Measurements from ENCODE around the gene RAB6D. TPM values are rescaled to one million over a fixed set of nuclear protein-coding genes. Genes with fewer than 3 reads are reported as not detected.
"Not testable (repeated sequence)": the region's sequence is repeated elsewhere in the genome, so short reads cannot be mapped to it uniquely, and the experiment has no call there.

Gene RAB6D
- total RNA-seq, 2 donors from 2014 or later, result not detected

GRCh38 chr2:131311001-131311400 lies 53.0 kb downstream of the RAB6D start:
- H3K36me3 Mint-ChIP-seq; DNase-seq (ENCODE audit: low spot score in 2 of 2); ATAC-seq; H3K27ac Mint-ChIP-seq; H3K9me3 Mint-ChIP-seq: not testable (repeated sequence)

Other genes starting within 250 kb of the RAB6D start
- gene POTEE, start 154.6 kb downstream of the RAB6D start, total RNA-seq, result under 1 TPM; 0.60 to 0.66 TPM
- gene TUBA3D, start 112.0 kb upstream of the RAB6D start, total RNA-seq, result not detected
- gene MZT2A, start 128.2 kb upstream of the RAB6D start, total RNA-seq, result 100 to 1,000 TPM in 1 of 2 donors, 10 to 100 TPM in 1; 71.2 to 162 TPM
- 1 to 10 TPM; 3.7 to 7.1 TPM for gene CCDC74A, start 163.7 kb upstream of the RAB6D start, total RNA-seq

All from activated naive CD4-positive, alpha-beta T cell treated with anti-CD3 and anti-CD28 coated beads, Interleukin-2, amount 50 U/mL, for 72 hours (primary cell).